ENCODE data around the gene RABGAP1L.
"Not testable (repeated sequence)": the region's sequence is repeated elsewhere in the genome, so short reads cannot be mapped to it uniquely, and the experiment has no call there.

The RABGAP1L gene

DNA sequence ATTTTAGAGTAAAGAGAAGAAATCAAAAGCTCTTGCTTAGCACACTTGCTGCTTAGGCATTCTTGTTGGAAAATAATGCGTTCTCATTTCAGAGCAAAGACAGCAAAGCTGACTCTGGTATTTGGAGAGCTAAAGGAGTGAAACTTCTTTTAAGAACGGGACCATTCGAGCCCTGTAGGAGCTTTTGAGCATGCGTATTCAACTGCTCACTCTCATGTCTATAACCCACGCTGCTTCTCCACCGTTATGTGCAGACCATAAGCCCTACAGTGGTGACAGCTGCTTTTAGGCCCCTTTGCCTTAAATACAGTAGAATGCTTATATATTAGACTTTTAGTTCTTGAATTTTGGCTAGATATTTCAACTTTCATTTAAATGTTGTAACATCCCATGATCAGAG, 626.2 kb downstream of the RABGAP1L start:
- no peak for DNase-seq

DNA sequence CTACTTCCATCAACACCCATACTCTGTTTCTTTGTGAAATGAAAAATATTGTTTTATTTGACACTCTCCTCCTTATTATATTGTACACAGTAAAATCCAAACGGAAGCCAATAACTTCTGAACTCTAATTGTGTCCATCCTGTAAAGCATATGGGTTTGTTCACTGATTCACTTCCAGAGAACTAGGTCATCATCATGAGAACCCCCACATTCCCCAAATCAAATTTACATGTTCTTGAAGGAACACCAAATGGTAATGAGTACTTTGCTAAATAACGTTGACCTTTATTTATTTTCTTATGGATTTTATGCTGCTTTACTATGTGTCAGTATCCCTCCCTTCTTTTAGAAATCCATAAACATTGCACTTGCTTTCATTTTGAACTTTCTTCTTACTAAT, 627.0 kb downstream of the RABGAP1L start:
- DNase-seq = no peak

DNA sequence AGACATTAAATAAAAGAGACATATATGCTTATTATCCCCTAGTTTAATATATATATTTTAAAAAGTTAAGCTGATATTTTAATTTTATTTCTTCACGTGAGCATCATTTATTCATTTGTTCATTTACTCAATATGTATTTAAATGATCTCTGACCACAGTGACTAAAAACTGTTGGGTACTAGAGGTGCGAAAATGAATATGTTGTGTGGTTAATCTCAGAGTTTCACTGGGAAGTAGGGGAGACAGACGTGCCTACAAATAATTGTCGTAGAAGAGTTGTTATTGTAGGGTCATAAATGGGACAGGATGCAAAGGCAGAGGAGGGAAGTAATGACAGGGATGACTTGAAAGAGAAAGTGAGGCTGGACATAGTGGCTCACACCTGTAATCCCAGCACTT, 627.4 kb downstream of the RABGAP1L start:
- no peak for DNase-seq

DNA sequence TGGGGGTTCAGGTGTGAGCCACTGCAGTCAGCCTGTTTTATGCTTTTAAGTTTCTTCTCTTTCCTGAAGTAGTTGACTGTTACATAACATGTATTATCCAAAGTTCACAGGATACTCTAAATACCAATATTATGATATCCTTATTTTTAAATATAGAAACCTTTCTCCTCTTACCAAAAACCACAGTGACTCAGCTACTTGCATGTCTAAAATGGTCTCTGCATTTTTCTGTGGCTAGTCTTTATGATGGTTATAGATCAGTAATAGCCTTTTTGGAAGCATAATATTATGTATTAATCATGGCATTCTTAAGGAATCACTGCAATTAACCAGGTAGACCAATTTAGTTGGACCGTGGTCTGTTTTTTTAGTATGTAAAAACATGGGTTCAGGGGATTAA, 629.7 kb downstream of the RABGAP1L start:
- no peak for DNase-seq

DNA sequence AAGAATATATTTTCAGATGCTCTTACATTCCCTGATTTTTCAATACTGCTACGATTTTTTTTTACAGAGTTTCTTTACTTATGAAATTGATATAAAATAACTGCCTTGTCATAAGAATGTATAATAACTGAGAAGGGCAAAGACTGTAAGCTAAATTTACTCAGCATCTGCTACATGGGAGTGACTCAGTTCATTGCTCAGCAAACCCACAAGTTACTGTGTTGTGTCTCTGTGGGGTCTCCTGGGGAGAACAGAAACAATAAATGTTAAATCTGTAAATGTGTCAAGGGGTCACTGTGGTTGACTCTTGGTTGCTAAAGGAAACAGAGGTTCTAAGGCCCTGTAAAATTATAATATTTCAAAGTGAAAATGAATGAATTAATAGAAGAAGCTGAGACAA, 630.1 kb downstream of the RABGAP1L start:
- no peak for DNase-seq

DNA sequence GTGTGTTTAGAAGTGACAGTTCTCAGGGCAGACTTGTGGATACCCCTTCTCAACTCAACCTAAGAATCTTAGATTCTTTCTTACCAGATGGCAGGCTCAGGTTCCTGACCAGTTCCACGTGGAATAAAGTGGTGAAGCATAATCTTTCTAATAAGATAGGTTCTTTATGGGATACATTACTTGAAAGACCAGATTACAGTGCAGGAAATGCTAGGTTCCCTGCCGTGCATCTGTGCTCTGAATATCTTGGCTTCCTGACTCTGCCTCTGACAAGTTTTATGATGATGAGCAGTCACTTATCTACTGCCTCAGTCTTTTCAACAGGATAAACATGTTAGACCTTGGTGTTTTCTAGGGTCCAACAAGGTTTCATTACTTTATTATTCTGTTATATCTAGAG, 632.5 kb downstream of the RABGAP1L start:
- DNase-seq = no peak

DNA sequence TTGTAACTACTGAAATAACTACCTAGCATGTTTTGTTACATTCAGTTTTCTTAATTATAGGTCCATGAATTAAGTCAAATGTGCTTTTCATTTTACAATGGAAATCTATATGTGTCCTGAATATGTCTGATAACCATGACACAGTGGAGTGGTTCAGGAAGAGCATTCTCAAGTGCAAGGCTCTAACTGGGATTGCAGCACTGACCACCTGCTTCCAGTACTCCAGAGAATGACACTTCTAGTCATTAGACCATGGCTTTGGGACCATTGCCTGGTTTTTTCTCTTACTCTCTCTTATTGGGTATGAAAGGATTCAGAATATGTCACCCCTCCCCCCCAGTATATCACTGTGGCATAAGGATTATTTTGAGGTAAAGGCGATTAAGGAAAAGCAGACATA, 635.5 kb downstream of the RABGAP1L start:
- no peak for DNase-seq

DNA sequence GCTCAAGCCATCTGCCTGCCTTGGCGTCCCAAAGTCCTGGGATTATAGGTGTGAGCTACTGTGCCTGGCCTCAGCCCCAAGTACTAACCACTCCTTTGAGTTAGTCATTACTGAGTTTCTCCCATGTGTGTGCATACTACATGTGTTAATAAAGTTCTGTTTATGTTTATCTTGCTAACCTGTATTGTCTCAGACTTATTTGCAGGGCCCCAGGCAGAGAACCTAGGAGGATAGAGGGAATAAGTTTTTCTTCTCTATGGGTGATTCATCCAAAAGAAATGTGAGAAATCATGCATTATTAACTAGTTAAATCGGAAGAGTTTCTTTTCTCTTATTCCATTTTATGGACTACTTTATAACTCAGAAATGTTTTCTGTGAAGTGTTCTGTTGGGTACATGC, 636.5 kb downstream of the RABGAP1L start:
- DNase-seq = no peak

DNA sequence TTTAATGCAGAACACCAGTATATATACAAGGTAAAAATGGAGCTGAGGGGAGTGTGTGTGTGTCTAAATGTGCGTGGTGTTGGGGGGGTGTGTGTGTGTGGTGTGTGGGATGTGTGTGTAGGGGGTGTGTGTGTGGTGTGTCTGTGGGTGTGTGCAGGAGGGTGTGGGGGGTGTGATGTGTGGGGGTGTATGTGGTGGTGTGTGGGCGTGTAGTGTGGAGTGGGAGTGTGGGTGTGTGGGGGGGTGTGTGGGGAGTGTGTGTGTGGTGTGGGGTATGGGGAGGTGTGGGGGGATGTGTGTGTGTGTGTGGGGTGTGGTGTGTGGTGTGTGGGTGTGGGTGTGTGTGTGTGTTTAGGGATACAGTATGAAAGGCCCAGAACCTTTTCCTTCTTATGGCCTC, 638.1 kb downstream of the RABGAP1L start:
- no peak for DNase-seq

DNA sequence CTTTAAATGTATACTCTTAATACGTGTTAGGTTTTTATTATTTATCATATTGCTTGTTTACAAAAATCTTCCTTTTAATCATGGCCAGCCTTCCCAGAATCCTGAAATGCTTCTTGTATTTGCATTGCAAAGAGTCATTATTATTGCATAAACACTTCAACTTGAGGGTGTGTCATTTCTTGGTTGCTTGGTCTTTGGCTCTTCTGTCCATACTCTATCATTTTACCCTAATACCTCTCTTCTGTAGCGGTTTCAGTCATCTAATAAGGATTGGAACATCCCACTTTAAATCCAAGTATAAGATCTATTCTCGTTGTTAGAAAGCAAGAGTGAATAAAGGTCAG, 639.8 kb downstream of the RABGAP1L start:
- no peak for DNase-seq

DNA sequence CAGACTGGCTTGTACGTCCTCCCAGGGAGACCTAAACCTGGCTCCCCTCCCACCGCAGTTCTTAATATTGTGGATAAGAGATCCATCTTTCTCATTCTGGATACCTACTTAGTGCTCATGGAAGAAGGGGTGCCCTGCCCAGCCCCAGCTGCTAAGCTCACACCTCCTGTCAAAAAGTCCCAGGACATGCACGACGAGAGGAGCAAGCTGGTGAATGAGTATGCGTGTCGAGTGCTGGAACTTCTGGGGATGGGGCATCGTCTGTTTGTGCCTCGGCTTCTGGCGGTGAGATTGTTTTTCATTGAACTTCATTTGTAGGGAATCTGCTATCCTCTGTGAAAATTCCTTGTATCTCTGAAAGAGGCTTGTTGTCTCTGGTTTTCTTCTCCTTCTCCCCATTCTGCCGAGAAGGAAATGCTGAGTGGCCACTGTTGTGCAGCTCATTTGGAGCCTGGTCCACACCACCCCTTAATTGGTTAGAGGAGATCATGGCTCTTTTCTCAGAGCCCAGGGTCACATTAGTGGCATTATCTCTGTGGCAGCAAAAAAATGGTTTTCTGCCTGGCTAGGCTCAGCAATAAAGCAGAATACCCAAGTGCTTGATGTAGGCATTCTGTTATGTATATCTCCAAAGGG, 641.0 kb downstream of the RABGAP1L start:
- DNase-seq = peak; percentile 51

DNA sequence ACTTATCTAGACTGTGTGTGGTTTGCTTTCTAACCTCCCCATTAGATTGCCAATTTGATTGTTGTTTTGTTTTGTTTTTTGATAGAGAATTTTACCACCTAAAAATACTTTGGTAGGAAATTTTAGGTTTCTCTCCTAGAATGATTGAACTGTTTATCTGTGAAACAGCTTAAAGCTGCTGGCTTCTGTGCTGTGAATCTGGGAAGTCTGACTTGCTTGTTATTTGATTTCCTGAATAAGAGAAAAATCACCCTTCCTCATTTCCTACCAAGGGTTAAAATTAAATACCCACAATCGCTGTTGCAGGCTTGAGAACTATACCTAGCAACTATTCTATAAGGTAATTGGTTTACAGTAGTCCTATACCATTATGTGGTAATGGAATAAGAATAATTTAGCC, 641.6 kb downstream of the RABGAP1L start:
- DNase-seq = peak; percentile 41

DNA sequence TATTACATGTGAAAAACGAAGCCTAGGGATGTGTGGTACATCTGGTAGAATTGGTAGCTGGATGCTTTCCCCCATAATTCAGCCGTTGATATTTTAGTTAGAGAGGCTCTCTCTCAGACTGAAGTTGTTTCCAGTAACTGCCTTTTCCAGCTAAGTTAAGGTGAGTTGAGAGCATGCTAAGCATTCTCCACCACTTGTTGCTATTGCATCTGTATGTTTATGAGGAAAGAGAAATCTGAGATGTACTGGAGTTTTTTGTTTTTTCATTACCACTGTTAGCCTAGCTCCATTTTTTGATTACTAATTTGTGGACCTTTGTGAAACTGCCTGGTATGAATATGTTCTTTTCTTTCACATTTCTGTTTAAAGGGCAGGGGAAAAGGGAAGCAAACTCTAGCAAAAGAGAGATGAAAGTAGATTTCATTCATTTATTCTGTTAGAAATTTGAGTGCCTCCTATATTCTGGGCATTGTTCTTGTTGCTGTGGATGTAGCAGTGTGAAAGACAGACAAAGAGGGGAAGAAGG, 650.5 kb downstream of the RABGAP1L start:
- DNase-seq = no peak

DNA sequence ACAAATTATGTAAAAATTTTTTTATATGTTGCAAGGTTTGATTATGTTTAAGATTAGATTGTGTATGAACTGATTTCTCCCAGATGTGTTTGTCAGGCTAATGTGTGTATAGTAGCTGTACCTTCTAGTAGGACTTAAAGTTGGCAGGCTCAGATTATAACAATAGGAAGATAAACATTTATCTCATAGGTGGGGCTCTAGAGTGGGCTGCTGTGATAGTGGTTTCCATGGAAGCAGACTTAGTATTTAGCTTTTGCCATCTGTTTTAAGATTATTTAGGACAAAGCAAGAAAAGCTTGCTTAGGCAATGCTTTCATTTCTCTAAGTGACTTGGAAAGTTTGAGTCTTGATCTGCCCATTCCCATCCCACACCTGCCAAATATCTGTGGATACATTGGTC, 652.7 kb downstream of the RABGAP1L start:
- no peak for DNase-seq

DNA sequence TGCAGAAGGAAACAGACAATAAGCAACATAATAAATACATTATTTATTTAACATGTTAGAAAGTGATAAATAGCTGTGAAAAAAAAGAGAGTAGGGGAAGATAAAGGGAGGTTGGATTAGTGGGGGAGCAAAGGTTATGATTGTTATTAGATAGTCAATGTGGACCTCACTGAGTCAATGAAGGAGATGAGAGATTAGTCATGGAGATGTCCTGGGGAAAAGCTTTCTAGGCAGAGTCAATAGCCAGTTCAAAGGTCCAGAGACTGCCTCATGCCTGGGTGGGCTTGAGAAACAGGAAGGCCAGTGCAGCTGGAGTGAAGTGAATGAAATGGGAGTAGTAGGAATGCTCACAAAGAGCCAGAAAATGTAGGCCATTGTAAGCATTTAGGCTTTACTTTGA, 653.3 kb downstream of the RABGAP1L start:
- DNase-seq = no peak

DNA sequence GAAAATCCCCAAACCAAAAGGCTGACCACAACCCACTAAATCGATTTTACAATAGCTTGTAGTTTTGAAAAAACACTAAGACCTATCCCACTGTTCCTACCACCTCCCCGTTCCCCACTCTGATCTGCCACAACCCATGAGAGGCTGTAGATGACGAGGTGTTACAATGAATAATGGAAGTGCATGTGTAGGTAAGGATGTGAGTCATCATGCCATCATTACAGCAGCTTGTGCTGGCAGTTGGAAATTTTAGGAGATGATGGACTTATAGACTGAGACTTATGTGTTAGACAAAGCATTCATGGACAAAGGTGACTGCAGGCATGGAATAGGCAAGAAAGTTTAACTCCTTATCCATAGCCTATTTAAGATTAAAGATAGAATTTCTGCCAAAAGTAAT, 655.7 kb downstream of the RABGAP1L start:
- DNase-seq = no peak

DNA sequence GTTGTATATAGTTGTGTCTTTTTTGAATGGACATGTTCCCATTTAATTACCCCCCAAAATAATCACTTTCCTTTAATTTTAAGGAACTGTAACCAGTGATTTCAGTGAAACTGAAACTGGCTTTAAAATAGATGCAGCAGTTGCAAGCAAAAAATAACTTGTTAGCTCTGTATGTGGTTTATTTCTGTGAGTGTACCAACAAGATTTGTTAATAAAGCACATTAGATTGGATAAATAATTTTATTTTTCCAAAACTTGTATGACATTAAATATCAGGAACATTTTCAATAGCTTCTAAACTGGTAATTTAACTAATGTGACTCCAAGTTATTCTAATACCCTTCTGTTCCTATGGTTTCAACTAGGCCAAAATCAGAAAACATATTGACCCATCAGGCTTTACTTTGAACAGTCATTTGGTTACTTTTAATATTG, 656.2 kb downstream of the RABGAP1L start:
- no peak for DNase-seq

DNA sequence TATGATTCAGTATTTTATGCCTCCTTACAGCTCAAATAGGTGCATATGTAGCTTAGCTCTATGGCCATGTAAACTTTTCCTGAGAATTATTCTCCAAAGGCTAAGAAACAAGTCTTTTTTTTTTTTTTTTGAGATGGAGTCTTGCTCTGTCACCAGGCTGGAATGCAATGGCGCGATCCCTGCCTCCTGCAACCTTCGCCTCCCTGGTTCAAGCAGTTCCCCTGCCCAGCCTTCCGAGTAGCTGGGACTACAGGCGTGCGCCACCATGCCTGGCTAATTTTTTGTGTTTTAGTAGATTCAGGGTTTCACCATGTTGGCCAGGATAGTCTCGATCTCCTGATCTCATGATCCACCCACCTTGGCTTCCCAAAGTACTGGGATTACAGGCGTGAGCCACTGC, 657.3 kb downstream of the RABGAP1L start:
- DNase-seq = not testable (repeated sequence)

DNA sequence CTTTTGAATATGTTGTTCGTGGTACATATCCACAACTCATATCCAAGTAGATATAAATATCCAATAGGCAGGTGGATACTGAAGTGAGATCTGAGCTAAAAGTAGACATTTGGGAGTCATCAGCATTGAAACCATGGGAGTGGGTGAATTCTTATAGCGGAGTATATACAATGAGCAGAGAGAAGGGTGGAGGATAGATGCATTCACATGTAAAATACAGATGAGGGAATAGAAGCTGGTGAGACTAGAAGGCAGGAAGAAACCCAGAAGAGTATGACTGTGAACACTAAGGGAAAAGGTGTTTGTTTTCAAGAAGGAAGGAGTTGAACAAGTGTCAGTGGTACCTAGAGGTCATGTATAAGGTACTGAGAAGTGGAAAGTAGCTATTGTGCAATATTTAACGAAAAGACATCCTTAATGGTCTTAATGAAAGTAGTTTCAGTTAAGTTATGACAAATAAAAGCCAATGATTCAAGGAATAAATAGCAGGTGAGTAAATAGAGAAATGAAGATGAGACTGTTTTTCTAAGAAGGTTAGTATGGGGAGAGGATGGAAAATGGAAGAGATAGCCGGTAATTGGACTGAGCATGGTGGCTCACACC, 658.8 kb downstream of the RABGAP1L start:
- DNase-seq = no peak

DNA sequence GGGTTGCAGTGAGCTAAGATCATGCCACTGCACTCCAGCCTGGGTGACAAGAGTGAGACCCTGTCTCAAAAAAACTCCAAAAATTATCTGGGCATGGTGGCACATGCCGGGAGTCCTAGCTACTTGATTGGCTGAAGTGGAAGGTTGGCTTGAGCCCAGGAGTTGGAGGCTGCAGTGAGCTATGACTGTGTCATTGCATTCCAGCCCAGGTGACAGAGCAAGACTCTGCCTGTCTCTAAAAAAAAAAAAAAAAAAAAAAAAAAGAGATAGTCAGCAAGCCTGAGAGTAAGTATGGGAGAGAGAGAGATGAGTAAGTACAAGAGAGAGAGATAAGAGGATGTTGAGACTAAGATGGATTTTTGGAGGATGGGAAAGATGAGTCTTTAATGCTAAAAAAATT, 659.6 kb downstream of the RABGAP1L start:
- DNase-seq = no peak

DNA sequence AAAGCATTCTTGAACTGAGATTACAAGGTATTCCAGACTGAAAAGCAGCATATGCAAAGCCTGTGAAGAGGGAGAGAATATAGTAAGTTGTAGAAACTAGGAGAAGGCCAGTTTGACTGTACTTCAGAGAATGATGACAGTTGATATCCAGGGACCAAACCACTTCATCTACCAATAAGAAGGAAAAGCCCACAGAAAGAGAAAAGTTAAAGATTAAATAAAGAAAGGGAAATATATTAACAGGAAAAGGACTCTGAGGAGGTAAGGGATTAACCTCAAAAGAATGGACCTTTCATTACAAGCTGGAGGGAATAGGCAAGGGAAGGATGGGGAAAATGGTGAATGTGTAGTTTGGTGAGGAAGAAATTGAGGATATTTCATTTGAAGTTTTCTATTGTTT, 660.3 kb downstream of the RABGAP1L start:
- DNase-seq = no peak

DNA sequence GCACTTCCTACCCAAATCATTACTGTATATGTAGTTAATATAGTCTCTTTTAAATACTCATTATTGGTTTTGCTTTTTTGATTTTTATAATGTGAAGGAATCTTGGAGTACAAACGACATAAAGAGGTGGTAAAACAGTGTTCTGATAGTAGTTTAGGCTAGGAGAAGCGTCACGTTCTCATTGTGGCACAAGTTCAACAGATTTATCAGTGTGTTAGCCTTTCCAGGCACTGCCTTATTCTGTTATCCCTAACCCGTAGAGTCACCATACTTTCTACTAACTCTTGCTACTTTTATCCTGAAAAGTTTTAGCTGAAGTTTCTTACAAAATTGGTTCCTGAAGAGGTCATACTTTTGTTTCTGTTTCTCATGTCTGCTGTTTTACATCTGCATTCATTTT, 665.8 kb downstream of the RABGAP1L start:
- DNase-seq = no peak

DNA sequence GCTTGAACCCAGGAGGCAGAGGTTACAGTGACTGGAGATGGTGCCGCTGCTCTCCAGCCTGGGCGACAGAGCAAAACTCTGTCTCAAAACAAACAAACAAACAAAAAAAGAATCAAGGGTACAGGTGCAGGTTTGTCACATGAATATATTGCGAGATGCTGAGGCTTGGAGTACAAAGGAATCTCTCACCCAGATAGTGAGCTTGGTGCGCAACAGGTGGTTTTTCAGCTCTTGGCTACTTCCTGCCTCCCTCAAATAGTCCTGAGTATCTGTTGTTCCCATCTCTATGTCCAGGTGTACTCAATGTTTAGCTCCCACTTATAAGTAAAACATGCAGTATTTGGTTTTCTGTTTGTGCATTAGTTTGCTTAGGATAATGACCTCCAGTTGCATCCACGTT, 666.5 kb downstream of the RABGAP1L start:
- no peak for DNase-seq

DNA sequence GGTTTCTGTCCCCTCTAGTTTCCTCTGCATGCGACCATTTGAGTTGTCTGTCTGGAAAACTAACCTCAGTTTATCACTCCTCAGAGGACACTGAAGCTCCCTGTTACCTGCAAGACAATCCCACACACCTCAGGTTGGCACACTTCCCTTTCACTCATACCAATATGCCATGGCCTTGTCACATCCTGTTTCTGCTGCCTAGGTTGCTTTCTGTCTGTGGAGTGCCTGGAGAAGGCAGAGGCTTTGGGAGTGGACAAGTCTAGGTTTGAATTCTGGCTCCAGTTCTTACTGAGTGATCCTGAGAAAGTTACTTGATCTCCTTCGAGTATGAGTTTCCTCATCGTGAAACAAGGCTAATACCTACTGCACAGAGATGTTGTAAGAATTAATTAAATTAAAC, 668.9 kb downstream of the RABGAP1L start:
- DNase-seq = no peak

DNA sequence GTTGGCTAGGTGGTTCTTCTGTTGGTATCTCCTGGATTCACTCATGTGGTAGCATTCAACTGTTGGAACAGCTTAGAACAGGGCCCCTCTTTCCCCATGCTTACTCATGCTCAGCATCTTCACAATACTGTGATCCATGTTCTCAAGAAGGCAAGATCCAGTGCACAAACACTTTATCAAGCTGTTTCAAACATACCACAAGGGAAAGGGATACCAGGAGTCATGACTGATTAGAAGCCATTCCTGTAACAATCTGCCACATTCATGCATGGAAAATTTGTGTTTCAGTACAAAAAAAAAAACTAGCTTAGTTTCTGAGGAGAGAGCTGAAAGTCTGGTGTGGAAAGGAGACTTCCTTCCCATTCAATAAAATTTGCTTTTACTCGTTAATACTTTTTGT, 670.7 kb downstream of the RABGAP1L start:
- DNase-seq = no peak
